Measurements from ENCODE around the gene PIAS4.
"Not testable (repeated sequence)": the region's sequence is repeated elsewhere in the genome, so short reads cannot be mapped to it uniquely, and the experiment has no call there.

Gene PIAS4

DNA sequence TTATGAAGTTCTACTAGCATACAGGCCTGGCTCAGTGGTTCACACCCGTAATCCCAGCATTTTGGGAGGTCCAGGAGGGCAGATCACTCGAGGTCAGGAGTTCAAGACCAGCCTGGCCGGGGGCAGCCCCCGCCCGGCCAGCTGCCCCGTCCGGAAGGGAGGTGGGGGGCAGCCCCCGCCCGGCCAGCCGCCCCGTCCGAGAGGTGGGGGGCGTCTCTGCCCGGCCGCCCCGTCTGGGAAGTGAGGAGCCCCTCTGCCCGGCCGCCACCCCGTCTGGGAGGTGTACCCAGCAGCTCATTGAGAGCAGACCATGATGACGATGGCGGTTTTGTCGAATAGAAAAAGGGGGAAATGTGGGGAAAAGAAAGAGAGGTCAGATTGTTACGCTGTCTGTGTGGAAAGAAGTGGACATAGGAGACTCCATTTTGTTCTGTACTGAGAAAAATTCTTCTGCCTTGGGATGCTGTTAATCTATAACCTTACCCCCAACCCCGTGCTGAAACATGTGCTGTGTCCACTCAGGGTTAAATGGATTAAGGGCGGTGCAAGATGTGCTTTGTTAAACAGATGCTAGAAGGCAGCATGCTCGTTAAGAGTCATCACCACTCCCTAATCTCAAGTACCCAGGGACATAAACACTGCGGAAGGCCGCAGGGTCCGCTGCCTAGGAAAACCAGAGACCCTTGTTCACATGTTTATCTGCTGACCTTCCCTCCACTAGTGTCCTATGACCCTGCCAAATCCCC lies 8.7 kb upstream of the PIAS4 start:
- DNase-seq: not testable (repeated sequence)

DNA sequence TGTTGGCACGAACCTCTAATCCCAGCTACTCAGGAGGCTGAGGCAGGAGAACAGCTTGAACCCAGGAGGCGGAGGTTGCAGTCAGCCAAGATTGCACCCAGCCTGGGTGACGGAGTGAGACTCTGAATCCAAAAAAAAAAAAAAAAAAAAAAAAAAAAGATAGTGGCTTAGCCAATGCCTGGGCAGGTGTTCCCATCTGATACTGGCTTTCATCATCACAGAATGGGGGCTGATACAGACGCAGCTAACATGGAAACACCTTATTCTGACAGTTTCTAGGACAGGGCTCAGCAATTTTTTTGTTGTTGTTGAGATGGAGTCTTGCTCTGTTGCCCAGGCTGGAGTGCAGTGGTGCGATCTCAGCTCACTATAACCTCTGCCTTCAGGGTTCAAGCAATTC lies 6.7 kb upstream of the PIAS4 start:
- DNase-seq: not testable (repeated sequence)

DNA sequence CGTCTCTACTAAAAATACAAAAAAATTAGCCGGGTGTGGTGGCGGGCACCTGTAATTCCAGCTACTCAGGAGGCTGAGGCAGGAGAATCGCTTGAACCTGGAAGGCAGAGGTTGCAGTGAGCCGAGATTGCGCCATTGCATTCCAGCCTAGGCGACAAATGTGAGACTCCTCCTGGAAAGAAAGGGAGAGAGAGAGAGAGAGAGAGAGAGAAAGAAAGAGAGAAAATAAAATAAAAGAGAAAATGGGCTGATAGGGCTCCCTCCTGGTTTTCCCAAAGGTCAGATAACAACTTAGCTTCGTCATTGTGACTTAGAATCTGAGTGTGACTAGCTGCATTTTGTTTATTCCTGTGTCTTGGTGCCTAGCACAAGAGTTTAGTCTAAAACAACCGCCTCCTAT lies 2.1 kb upstream of the PIAS4 start:
- DNase-seq: not testable (repeated sequence)

DNA sequence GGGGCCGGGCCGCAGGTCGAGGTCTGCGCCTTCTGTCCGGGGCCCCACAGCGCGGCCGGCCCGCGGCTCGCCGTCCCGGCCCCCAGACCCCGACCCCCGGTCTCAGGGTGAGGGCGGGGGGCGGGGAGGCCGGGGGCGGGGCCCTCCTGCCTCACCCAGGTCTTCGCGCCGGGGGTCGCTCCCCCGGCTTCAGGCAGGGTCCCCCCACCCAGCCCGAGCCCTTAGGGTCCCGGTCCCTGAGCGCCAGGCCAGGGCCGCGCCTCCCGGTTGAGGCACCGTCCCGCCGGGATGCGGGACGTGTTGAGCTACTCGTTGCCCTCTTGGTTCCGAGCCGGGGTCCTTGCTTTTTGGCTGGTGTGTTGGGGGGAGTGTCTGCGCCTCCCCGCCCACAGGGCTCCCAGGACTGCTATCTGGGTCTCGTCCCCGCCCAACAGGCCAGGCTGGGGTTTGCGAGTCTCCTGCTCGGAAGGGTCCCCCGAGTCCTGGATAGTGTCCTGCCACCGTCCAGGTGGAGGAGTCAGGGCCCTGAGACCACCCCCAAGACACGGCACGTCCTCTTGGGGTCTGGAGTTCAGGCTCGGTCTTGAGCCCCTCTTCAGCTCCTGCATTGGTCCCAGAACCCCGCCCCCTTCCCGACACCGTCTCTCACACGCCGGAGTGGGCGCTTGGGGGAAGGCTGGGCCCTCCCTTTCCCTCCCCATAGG lies 452 bp downstream of the PIAS4 start:
- peak in 1 of 4 experiments; percentile 16 for DNase-seq

DNA sequence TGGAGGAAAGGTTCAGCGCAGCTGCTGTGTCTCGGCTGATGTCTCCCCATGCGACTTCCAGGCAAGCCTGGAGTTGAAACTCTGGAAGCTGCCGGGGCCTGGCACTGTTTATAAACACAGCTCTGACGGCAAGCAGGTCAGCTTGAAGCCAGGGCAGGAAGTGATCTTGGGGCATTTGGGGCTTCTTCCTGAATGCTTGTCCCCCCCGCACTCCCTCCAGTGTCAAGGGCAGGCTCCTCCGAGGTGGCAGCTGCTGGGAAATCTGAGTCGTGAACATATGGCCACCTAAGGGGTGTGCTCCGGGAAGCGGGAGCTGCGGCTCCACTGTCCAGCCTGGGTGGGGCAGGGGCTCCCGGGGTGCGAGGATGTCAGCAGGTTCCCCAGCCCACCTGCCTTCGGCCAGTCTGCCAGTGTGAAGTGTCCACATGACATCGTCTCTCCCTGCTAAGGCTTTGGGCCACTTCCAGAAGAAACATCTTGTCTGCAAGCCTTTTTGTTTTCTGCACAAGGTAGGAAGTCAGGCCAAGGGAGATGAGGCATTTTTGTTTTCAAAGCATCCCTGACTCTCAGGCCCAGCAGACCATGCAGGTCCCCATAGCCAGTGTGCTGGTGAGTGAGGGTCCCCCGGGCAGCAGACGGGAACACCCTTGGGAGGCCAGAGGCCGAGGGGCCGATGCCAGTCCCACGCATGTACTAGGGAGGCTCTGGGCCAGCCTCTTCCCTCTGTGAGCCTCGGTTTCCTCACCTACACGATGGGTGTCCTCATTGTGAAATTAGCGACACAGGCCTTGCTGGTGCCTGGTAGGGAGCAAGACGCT lies 2.7 kb downstream of the PIAS4 start:
- DNase-seq: no peak

DNA sequence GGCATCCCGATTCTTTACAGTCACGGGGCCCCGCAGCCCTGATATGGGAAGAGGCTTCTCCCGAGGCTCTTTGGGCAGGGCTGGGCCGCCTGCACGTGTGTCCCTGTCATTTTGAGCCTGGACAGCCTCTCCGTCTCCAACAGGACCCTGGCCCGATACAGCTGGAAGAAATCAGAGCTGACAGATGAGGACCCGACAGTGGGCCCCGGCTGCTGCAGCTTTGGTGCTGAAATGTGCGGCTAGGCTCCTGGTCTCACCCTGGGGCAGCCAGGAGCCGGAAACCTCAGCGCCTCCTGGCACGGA lies 3.2 kb downstream of the PIAS4 start:
- no peak for DNase-seq

DNA sequence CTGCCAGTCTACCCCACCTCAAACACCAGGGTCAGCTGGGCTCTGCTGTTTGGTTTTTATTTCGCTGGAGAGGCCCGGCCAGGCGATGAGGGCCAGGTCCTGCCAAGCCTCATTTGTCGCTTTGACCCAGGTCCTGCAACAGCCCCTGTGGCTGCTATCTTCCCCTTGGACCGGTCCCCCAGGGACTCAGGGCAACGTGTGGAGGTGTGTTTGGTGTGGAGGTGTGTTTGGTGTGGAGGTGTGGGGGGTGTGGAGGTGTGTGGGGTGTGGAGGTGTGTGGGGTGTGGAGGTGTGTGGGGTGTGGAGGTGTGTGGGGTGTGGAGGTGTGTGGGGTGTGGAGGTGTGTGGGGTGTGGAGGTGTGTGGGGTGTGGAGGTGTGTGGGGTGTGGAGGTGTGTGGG lies 3.9 kb downstream of the PIAS4 start:
- not testable (repeated sequence) for DNase-seq

DNA sequence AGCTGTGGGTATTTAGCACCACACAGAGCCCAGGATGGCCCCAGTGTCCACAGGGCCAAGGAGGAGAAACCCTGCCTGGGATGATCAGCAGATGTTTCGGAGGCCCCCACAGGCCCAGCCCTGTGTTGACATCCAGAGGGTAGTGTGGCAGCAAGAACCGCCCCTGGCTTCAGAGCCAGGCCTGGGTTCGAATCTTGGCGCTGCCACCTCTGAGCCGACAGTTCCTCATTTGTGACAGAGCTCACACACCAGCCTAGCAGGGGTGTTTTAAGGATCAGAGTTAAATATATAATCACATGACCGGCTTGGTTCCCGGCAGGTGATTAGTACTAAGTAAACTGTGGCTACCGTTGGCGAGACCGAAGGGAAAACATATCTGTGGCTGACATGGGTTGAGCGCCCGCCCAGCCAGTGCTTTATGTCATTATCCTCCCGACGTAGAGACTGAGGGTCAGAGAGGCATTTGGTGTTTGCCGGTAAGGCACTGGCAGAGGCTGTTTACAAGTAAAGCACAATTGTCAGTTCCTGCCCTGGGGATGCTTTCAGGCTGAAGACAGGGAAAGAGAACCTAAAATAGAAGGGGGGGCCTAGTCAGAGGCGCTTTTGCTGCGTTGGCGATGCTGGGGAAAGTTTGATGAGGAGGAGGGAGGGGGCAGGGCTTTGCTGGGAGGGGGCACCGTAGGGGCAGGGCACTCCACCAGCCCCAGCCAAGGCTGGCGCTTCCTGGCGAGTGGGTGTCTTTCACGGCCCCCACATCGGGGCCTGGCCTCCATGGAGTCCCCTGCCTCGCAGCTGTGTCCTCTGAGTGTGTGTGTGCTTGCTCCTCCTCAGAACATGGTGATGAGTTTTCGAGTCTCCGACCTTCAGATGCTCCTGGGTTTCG lies 4.8 kb downstream of the PIAS4 start:
- DNase-seq: no peak

DNA sequence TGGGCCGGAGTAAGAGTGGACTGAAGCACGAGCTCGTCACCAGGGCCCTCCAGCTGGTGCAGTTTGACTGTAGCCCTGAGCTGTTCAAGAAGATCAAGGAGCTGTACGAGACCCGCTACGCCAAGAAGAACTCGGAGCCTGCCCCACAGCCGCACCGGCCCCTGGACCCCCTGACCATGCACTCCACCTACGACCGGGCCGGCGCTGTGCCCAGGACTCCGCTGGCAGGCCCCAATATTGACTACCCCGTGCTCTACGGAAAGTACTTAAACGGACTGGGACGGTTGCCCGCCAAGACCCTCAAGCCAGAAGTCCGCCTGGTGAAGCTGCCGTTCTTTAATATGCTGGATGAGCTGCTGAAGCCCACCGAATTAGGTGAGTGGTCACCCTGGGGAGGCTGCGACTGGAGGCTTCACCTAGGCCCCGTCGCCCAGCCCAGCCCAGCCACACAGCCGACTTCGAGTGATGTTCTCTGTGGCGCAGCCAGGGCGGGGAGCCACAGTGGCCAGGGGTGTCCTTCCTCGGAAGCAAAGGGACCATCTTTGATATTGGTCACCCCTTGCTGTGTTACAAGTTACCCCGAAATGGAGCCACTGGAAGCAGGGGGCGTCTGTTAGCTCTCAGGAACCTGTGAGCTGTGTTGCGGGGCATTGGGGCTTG lies 5.6 kb downstream of the PIAS4 start:
- DNase-seq: no peak

DNA sequence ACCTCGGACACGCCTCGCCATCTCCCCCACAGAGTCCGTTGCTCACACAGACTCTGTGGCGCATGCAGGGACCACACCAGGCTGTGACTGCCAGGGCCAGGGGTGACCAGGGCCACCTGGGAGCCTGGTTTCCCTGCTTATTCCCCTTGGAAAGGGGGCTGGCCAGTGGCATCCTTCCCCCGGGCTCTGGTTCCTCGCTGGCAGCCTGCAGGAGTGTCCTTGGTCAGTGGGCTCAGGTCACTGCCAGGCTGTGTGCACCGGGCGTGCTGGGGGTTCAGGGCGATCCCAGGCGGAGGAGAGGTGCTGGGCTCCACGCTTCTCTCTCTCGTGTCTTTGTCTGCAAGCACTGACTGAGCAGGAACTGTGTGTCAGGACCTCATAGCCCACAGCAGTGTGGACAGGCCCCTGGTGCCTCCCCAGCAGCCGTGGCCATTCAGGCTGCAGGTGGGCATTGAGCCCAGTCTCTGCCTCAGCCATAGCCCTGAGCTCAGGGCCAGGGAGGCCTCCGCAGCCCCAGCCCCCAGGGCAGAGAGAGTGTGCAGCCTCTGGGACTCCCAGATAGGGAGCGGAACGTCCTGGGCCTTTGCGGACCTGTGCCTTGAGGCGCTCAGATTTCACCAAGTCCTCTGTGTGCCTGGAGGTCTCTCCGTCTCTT lies 6.5 kb downstream of the PIAS4 start:
- DNase-seq: no peak

DNA sequence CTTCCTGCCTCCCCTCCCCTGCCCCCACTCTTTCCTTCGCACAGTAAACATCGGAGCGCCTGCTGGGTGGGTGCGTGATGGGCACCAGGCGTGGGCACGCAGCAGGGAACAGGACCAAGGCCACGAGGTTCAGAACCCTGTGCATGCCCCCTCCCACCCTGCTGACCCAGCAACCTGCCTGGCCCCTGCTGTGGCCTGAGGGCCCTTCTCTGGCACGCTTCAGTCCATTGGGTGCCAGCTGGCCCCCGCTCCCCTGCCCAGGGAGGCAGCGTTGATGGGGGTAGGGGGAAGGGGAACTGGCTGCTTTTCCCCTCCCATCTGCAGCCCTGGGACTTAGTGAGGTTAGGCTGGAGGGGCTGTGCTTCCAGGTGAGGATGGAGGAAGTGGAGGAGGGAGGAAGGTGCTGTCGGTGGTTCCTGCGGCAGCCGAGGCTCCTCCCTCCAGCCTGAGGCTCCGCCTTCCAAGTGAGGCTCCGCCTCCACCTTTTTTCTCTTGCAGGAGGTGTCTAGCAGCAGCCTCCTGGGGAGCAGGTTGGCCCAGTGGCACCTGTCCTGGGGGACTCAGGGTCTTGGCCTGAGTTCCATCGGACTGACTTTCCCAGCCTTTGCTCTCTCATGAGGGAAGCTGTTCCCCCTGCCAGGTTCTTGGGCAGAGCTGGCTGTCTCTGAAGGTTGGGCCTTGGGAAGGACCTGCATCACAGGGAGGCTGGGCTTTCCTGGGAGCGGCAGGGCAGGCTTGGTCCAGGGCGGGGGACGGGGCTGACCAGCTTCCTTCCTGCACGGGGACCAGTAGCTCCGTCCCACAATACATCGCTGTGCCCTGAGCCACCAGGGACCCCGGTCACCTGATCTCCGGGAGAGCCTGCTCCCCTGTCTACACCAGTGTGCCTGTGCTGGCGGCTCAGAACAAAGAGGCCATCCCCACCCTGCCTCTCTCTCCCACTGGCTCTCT lies 7.3 kb downstream of the PIAS4 start:
- peak in 1 of 4 experiments; percentile 20 for DNase-seq

DNA sequence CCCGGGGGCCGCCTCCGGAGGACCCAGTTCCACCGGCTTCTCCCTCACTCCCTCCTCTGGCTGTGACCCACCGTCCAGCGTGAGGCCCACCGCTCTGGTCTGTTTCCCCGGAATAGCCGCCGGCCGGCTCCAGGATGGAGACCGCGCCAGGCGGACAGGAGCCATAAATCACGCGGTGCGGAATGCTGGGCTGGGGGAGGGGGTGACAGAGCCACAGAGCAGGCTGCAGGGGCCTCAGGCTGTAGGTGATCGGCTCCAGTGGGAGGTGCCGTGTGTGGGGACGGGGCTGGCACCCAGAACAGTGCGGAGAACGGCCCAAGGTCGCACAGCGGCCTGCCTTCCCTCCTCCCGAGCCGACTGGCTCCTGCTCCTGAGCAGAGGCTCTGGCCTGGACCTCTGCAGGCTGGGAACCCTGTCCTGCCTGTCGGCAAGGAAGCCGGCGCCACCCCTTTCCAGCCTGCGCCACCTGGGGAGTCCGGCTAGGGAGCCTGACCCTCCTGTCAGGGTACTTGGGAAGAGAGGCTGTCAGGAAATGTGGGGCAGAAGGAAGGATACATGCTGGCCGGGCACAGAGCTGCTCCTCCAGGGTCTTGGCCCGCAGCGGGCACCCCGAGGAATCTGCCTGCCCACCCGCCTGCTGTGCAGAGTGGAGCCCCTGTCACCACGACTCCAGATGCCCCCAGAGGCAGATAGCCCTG lies 8.3 kb downstream of the PIAS4 start:
- no peak for DNase-seq

DNA sequence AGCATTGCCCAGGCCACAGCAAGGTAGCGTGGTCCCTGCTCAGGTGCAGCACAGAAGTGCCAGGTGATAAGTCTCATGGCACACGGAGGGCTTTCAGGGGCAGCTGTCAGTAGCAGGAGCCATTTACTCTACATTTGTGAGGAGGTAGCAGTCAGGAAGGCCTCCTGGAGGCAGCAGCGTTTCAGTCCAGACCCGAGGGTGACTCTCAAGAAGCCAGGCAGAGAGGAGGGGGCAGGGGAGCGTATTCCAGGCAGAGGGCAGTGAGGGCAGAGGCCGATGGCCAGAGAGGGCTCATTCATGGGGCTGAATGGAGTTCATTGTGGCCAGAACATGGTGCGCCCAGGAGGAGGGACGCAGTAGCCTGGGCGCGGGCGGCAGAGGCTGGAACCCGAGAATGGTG lies 8.9 kb downstream of the PIAS4 start:
- no peak for DNase-seq

DNA sequence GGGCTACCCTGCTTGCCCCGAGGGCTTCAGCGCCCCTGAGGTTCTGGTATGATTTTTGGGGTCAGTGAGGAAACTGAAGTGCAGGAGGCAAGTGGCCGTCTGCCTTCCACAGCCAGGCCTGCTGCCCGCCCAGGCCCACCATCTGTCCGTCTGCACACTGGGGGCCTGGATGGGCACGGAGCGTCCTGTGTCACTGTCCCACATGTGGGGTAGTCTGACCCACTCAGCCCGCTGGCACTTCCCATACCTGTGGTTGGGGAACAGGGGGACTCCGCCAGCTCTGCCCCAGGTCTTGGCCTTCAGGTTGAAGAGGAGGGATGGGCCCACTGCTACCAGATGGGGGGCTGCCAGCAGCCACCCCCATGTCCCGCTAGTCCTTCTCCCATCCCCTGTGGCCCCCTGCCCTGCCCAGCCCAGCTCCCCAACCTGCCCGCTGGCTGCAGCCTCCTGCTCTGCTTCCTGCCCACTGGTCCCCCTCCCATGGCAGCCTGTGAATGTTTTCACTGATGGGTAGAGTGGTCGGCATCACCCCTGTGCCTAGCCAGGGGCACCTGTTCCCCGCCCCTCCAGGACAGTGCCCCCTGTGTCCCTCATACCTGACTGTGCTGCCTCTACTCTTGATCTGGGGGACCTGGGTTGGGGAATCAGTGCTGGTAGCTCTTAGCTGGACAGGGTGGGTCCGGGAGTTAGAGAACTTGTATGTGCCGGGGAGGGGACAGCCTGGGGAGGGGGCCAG lies 9.5 kb downstream of the PIAS4 start:
- no peak for DNase-seq

DNA sequence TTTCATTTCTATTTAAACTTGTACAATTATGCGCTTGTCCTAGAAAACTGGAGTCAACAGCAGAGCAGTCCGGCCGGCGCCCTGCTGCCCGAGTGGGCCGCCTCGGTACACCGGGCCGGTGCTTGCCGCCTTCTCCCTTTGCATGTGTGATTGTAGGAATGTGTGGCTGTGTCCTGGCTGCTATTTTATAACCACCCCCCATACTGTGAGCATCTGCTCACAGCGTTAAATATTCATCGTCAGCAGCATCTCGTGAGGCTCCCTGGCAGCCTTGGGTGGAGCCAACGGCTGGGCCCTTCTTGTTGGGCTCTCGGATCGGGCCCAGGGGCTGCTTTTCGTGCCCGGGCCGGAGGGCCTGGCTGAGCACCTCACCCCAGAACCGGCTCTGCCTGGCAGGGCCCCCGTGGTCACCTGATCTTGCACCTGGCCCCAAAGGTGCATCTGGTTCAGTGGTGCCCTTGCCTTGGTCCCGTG lies 10.6 kb downstream of the PIAS4 start:
- DNase-seq: no peak

DNA sequence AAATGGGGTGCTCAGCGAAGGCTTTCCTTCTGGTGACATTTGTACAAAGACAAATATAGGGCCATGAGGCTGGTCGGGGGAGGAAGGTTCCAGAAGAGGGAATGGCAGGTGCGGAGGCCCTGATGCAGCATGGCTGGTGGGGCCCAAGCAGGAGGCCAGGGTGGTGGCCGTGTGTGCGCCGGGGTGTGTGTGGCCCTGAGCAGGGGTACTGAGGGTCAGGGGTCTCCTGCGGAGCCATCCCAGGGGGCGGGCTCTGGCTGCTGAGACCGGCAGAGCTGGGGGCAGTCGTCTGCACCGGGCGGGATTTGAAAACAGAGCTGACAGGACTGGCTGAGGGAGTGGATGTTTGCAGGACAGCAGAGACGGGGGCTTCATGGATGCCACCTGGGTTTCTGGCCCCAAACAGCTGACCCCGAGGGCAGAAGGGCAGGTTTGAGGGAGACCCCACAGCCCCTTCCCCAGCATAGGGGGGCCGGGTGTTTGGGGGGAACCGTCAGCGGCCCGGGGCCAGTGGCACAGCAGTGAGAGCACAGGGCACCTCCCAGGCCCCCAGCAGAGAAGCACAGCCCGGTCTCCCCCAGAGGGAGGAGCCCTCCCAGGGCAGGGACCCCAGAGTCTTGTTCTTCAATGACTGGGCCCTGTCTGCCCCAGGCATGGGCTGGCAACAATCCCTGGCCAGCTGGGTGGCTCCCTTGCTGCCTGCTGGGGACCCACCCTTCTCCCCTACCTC lies 11.4 kb downstream of the PIAS4 start:
- DNase-seq: no peak

DNA sequence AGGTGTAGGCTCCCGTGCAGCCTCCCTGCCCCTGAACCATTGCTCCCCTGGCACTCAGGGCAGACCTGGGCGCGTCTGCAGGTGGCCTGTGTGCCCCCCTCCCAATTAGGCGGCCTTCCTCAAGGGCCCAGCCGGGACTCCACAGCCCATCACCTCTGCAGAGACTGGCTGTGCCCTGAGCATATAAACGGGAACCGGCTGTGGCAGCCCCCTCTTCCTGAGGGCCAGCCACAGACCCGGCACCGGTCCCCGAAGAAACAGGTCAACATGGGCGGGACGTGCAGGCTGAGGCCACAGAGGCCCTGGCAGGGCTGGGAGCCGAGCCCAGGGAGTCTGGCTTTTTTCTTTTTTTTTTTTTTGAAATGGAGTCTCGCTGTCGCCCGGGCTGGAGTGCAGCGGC lies 12.0 kb downstream of the PIAS4 start:
- DNase-seq: no peak

Measured in activated naive CD4-positive, alpha-beta T cell (primary cell).